ENCODE results near the gene OSBPL10.

The OSBPL10 gene

DNA sequence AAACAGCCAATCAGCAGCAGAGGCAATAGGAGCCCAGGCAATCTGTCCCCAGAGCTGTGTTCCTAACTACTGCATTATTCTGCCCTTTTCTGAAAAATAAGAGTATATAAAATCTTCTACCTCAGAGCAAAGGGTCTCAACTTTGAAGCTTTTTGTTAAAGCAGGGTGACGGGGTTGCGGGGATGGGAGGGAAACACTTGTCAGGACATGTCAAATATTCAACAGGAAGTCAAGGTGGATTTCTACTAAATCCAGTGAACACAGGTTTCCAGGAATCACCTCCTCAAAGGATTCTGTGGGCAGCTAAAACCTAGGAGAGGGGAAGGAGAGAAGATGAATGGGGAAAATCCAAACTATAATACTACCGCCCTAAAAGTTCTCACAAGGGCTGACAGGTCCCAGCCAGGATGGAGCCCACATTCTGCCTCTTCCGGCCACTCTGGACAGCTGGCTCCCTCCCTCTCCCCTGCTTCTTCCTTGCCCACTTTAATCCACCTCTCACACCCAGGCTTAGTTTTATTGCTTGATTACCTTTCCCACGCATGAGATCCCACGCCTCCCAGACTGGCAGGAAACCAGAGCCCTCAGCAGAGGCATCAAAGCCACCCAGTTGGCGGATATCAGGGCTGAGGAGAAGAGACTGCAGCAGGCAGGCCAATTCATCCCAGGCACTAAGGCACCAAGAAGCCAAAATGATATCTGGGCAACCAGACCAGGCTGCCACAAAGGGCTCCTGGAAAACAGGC, 77.2 kb downstream of the OSBPL10 start:
- H3K4me3 ChIP-seq (ENCODE audit: low read depth, low read length) = no peak overlapping the region
- peak overlapping the region; percentile 94 for H2BK12ac ChIP-seq (ENCODE audit: low read length)
- no CpG with 5 or more reads among the region's 7 CpGs for WGBS (ENCODE audit: extremely low coverage, insufficient coverage, insufficient read length)
- peak overlapping the region; percentile 11 for H4K8ac ChIP-seq (ENCODE audit: low read depth, low read length)
- no peaks in the 10 kb centered on the region for H3K36me3 ChIP-seq (ENCODE audit: control insufficient read depth in 1 of 2, insufficient read depth in 2 of 2, low read length in 2 of 2)
- no peak overlapping the region for H2AFZ ChIP-seq (ENCODE audit: insufficient read depth, low read length, poor library complexity)
- no peak overlapping the region for H3K27ac ChIP-seq (ENCODE audit: low read depth, low read length)
- H4K12ac ChIP-seq (ENCODE audit: low read depth, low read length) = peak overlapping the region; percentile 12
- no peaks in the 10 kb centered on the region for H3K27me3 ChIP-seq (ENCODE audit: insufficient read depth, low read length)
- peaks cover 4% of the 10 kb centered on the region in 2 experiments for H3K4me1 ChIP-seq (ENCODE audit: control insufficient read depth in 1 of 2, insufficient read depth in 2 of 2, low read length in 2 of 2)
- H3K9me3 ChIP-seq (ENCODE audit: insufficient read depth, low read depth, low read length) = no peaks in the 10 kb centered on the region
- H2BK5ac ChIP-seq (ENCODE audit: low read depth, low read length, poor library complexity) = peak overlapping the region; percentile 46
- no peak overlapping the region for H3K23ac ChIP-seq (ENCODE audit: low read length)
- no peak for DNase-seq
- peaks cover 2% of the 10 kb centered on the region for H3K79me1 ChIP-seq (ENCODE audit: low read length)
- H3K18ac ChIP-seq (ENCODE audit: low read length) = peak overlapping the region; percentile 62
- H3K4ac ChIP-seq (ENCODE audit: low read depth, low read length) = peak overlapping the region; percentile 78
- H3K4me2 ChIP-seq (ENCODE audit: low read length) = no peak overlapping the region
- H2BK120ac ChIP-seq (ENCODE audit: insufficient read depth, low read length, poor library complexity) = peak overlapping the region; percentile 80
- H2AK5ac ChIP-seq (ENCODE audit: low read length) = peak overlapping the region; percentile 68
- H3K79me2 ChIP-seq (ENCODE audit: control insufficient read depth, insufficient read depth, low read length, poor library complexity) = peaks cover 2% of the 10 kb centered on the region
- H3K9ac ChIP-seq (ENCODE audit: low read length) = no peak overlapping the region
- H3K14ac ChIP-seq (ENCODE audit: low read length) = peak overlapping the region; percentile 49
- H4K91ac ChIP-seq (ENCODE audit: low read depth, low read length) = peak overlapping the region; percentile 66

DNA sequence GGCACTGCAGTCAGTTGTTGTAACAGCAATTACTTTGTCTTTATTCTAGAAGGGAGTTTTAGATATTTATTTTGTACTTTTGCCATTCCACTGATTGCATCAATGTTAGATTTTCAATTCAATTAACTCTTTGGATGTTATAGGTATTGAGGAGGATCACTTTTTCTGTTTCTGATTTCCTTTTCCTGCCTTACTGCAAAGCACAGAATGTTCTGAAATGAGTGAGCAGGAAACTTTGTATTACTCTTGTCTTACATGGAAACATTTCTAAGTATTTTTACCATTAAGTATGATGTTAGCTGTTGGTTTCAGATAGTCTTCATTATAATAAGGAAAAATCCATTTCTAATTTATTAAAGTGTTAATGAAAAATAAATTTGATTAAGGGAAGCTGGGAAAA, 80.5 kb downstream of the OSBPL10 start:
- H3K14ac ChIP-seq (ENCODE audit: low read length) = no peak overlapping the region
- H3K4ac ChIP-seq (ENCODE audit: low read depth, low read length) = no peak overlapping the region
- H2AFZ ChIP-seq (ENCODE audit: insufficient read depth, low read length, poor library complexity) = no peak overlapping the region
- H3K18ac ChIP-seq (ENCODE audit: low read length) = no peak overlapping the region
- no peak overlapping the region for H2BK12ac ChIP-seq (ENCODE audit: low read length)
- H3K9me3 ChIP-seq (ENCODE audit: insufficient read depth, low read depth, low read length) = no peaks in the 10 kb centered on the region
- H3K4me1 ChIP-seq (ENCODE audit: control insufficient read depth in 1 of 2, insufficient read depth in 2 of 2, low read length in 2 of 2) = peaks cover 4% of the 10 kb centered on the region in 2 experiments
- H3K27ac ChIP-seq (ENCODE audit: low read depth, low read length) = no peak overlapping the region
- H3K23ac ChIP-seq (ENCODE audit: low read length) = no peak overlapping the region
- H2BK120ac ChIP-seq (ENCODE audit: insufficient read depth, low read length, poor library complexity) = no peak overlapping the region
- no peak overlapping the region for H2BK5ac ChIP-seq (ENCODE audit: low read depth, low read length, poor library complexity)
- no peak overlapping the region for H4K12ac ChIP-seq (ENCODE audit: low read depth, low read length)
- H4K8ac ChIP-seq (ENCODE audit: low read depth, low read length) = no peak overlapping the region
- H4K91ac ChIP-seq (ENCODE audit: low read depth, low read length) = no peak overlapping the region
- peaks cover 2% of the 10 kb centered on the region for H3K79me1 ChIP-seq (ENCODE audit: low read length)
- H3K4me2 ChIP-seq (ENCODE audit: low read length) = no peak overlapping the region
- H3K36me3 ChIP-seq (ENCODE audit: control insufficient read depth in 1 of 2, insufficient read depth in 2 of 2, low read length in 2 of 2) = no peaks in the 10 kb centered on the region
- H3K79me2 ChIP-seq (ENCODE audit: control insufficient read depth, insufficient read depth, low read length, poor library complexity) = peaks cover 2% of the 10 kb centered on the region
- no peak overlapping the region for H3K9ac ChIP-seq (ENCODE audit: low read length)
- H2AK5ac ChIP-seq (ENCODE audit: low read length) = no peak overlapping the region
- DNase-seq = no peak
- H3K27me3 ChIP-seq (ENCODE audit: insufficient read depth, low read length) = no peaks in the 10 kb centered on the region
- H3K4me3 ChIP-seq (ENCODE audit: low read depth, low read length) = no peak overlapping the region

DNA sequence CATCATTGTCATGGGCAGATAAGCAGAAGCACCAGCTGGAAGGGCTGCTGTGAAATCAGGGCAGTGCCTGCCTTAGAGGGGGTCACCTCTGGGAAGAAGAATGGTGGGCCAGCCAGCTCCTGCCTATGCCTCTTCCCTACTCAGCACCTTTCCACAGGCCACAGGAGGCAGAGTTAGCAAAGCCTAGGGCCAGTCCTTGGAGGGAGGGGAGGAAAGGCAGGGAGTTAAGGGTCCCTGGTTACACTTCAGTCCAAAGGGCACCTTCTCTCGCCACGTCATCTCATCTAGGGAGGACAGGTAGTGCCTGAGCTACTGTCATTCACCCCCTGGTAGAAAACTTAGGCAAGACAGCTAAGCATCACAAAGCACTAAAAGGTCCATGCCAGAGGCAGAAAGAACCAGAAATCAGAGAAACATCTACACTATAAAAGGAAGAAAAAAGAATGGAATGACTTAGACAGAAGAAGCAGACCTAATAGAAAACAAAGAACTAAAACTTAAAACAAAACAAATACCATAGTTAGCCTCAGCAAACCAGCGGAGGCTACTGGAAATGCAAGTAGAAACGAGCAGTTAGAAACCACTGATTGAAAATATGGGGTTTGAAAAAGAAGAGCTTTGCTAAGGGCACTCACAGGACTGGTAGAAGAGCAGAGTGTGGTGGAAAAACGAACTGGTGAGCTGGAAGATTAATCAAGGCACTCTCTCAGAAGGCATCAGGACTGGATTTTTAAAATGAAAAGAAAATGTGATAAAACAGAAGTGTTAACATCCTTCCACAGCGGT, 84.2 kb downstream of the OSBPL10 start:
- Histone ChIP-seq H2AK5ac (ENCODE audit: low read length) (no peak overlapping the region), H4K8ac (ENCODE audit: low read depth, low read length) (no peak overlapping the region), H3K79me2 (ENCODE audit: control insufficient read depth, insufficient read depth, low read length, poor library complexity) (peaks cover 4% of the 10 kb centered on the region), H3K36me3 (ENCODE audit: control insufficient read depth in 1 of 2, insufficient read depth in 2 of 2, low read length in 2 of 2) (no peaks in the 10 kb centered on the region), H3K4me1 (ENCODE audit: control insufficient read depth in 1 of 2, insufficient read depth in 2 of 2, low read length in 2 of 2) (peaks cover 16 to 17% of the 10 kb centered on the region in 2 experiments), H4K12ac (ENCODE audit: low read depth, low read length) (no peak overlapping the region), H3K79me1 (ENCODE audit: low read length) (peaks cover 10% of the 10 kb centered on the region), H3K27me3 (ENCODE audit: insufficient read depth, low read length) (no peaks in the 10 kb centered on the region), H3K4ac (ENCODE audit: low read depth, low read length) (no peak overlapping the region), H3K18ac (ENCODE audit: low read length) (no peak overlapping the region), H3K9me3 (ENCODE audit: insufficient read depth, low read depth, low read length) (no peaks in the 10 kb centered on the region), H3K9ac (ENCODE audit: low read length) (no peak overlapping the region), H2BK12ac (ENCODE audit: low read length) (no peak overlapping the region), H3K23ac (ENCODE audit: low read length) (no peak overlapping the region), H4K91ac (ENCODE audit: low read depth, low read length) (no peak overlapping the region), H3K27ac (ENCODE audit: low read depth, low read length) (no peak overlapping the region), H2AFZ (ENCODE audit: insufficient read depth, low read length, poor library complexity) (no peak overlapping the region), H2BK5ac (ENCODE audit: low read depth, low read length, poor library complexity) (no peak overlapping the region), H3K14ac (ENCODE audit: low read length) (no peak overlapping the region), H2BK120ac (ENCODE audit: insufficient read depth, low read length, poor library complexity) (no peak overlapping the region), H3K4me2 (ENCODE audit: low read length) (no peak overlapping the region), H3K4me3 (ENCODE audit: low read depth, low read length) (no peak overlapping the region)
- no CpG with 5 or more reads among the region's 6 CpGs for WGBS (ENCODE audit: extremely low coverage, insufficient coverage, insufficient read length)
- no peak for DNase-seq

DNA sequence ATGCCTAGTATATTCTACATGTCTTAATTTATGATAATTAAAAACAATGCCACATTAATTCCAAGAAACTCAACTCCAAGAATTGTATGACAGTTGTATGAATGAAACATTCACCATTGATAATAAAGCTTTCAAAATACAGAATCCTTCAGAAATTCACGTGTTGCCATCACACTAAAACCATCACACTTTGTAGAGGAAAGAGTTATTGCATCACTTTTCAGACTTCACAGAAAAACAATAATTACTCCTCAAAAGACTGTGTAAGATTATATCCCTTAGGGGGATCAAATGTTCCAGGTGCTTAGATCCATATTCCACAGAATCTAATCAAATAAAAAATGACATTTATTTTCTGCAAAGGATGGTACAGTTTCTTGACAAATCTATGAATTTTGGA, 85.0 kb downstream of the OSBPL10 start:
- Histone ChIP-seq H3K18ac (ENCODE audit: low read length) (no peak overlapping the region), H4K91ac (ENCODE audit: low read depth, low read length) (no peak overlapping the region), H3K4me3 (ENCODE audit: low read depth, low read length) (no peak overlapping the region), H4K8ac (ENCODE audit: low read depth, low read length) (no peak overlapping the region), H3K27ac (ENCODE audit: low read depth, low read length) (no peak overlapping the region), H2BK5ac (ENCODE audit: low read depth, low read length, poor library complexity) (no peak overlapping the region), H2AK5ac (ENCODE audit: low read length) (no peak overlapping the region), H3K79me2 (ENCODE audit: control insufficient read depth, insufficient read depth, low read length, poor library complexity) (peaks cover 4% of the 10 kb centered on the region), H2BK12ac (ENCODE audit: low read length) (no peak overlapping the region), H3K79me1 (ENCODE audit: low read length) (peaks cover 11% of the 10 kb centered on the region), H3K4me1 (ENCODE audit: control insufficient read depth in 1 of 2, insufficient read depth in 2 of 2, low read length in 2 of 2) (peaks cover 18 to 21% of the 10 kb centered on the region in 2 experiments), H3K27me3 (ENCODE audit: insufficient read depth, low read length) (no peaks in the 10 kb centered on the region), H3K9me3 (ENCODE audit: insufficient read depth, low read depth, low read length) (no peaks in the 10 kb centered on the region), H4K12ac (ENCODE audit: low read depth, low read length) (no peak overlapping the region), H2AFZ (ENCODE audit: insufficient read depth, low read length, poor library complexity) (no peak overlapping the region), H3K4me2 (ENCODE audit: low read length) (no peak overlapping the region), H3K36me3 (ENCODE audit: control insufficient read depth in 1 of 2, insufficient read depth in 2 of 2, low read length in 2 of 2) (no peaks in the 10 kb centered on the region), H3K14ac (ENCODE audit: low read length) (no peak overlapping the region), H2BK120ac (ENCODE audit: insufficient read depth, low read length, poor library complexity) (no peak overlapping the region), H3K4ac (ENCODE audit: low read depth, low read length) (no peak overlapping the region), H3K9ac (ENCODE audit: low read length) (no peak overlapping the region), H3K23ac (ENCODE audit: low read length) (no peak overlapping the region)
- DNase-seq = no peak
- WGBS (ENCODE audit: extremely low coverage, insufficient coverage, insufficient read length) = no CpG with 5 or more reads among the region's 1 CpG
